Hepatocyte (in vitro differentiated cells): Measurements from ENCODE around the gene PLXNA3. TPM values are rescaled to one million over a fixed set of nuclear protein-coding genes. Genes with fewer than 3 reads are reported as not detected.

Experiments used
- DNase-seq: peaks from one replicate; pipeline ENCODE4 v3.0.0-alpha.2; 2016; ENCODE audit warnings: low spot score
- H2AFZ ChIP-seq: fragments of 200-600 bp; sonication (generic); 2 replicates; pipeline ENCODE4 v1.6.0; 2016; ENCODE audit warnings: antibody characterized with exemption, mild to moderate bottlenecking
- H3K27ac ChIP-seq: fragments of 200-600 bp; sonication (generic); 2 replicates; pipeline ENCODE4 v1.5.1; 2016; ENCODE audit warnings: mild to moderate bottlenecking
- H3K27me3 ChIP-seq: fragments of 200-600 bp; sonication (generic); 2 replicates; pipeline ENCODE4 v1.6.1; 2016
- H3K36me3 ChIP-seq: fragments of 200-600 bp; sonication (generic); replicated peaks from 2 replicates; pipeline ENCODE4 v1.5.1; 2016; ENCODE audit warnings: low read depth; ENCODE audit not compliant: insufficient read depth
- H3K4me1 ChIP-seq: fragments of 200-600 bp; sonication (generic); 2 replicates; pipeline ENCODE4 v1.5.1; 2016; ENCODE audit warnings: mild to moderate bottlenecking, moderate library complexity; ENCODE audit not compliant: insufficient read depth
- H3K4me2 ChIP-seq: fragments of 200-600 bp; sonication (generic); 2 replicates; pipeline ENCODE4 v1.6.0; 2016
- H3K4me3 ChIP-seq: fragments of 200-600 bp; sonication (generic); 2 replicates; pipeline ENCODE4 v1.5.1; 2016; ENCODE audit warnings: mild to moderate bottlenecking
- H3K79me2 ChIP-seq: fragments of 200-600 bp; sonication (generic); 2 replicates; pipeline ENCODE4 v1.6.0; 2017; ENCODE audit warnings: mild to moderate bottlenecking
- H3K9me2 ChIP-seq: fragments of 200-600 bp; sonication (generic); replicated peaks from 2 replicates; pipeline ENCODE4 v1.6.0; 2017; ENCODE audit warnings: mild to moderate bottlenecking; ENCODE audit not compliant: insufficient read depth
- H3K9me3 ChIP-seq: fragments of 200-600 bp; sonication (generic); 2 replicates; pipeline ENCODE4 v1.5.1; 2016; ENCODE audit warnings: low read depth, mild to moderate bottlenecking
- H4K20me1 ChIP-seq: fragments of 200-600 bp; sonication (generic); 2 replicates; pipeline ENCODE4 v1.6.0; 2016; ENCODE audit warnings: mild to moderate bottlenecking; ENCODE audit not compliant: insufficient read depth, poor library complexity, severe bottlenecking
- EZH2 ChIP-seq: fragments of 200-600 bp; sonication (generic); IDR thresholded peaks from 2 replicates; pipeline ENCODE4 v1.6.1; 2016; ENCODE audit warnings: antibody characterized with exemption, mild to moderate bottlenecking, borderline replicate concordance
- EZH2phosphoT487 ChIP-seq: fragments of 200-600 bp; sonication (generic); IDR thresholded peaks from one replicate; pipeline ENCODE4 v1.6.1; 2018; ENCODE audit warnings: antibody characterized with exemption, mild to moderate bottlenecking, low read depth, moderate library complexity; ENCODE audit not compliant: unreplicated experiment, severe bottlenecking
- WGBS: methylation state at CpG from one replicate; pipeline ENCODE4 v1.1.6; 2016; ENCODE audit warnings: low lambda C conversion rate; ENCODE audit errors: missing lambda C conversion rate; 5-methylcytosine and 5-hydroxymethylcytosine counted together
- polyA plus RNA-seq: library from polyadenylated mRNA; unstranded; fragments of >200 nt; fragmentation: Nextera tagmentation; extraction: Ambion mirVana; gene quantifications from 2 replicates; pipeline ENCODE4 v1.2.1, GENCODE V29; 2016
- total RNA-seq: library from RNA; depleted of rRNA; stranded (reverse); fragments of >200 nt; gene quantifications from 2 replicates; pipeline ENCODE4 v1.2.3, GENCODE V29; 2014
- TF ChIP-seq, protein P1 (sequence below): fragments of 200-600 bp; sonication (generic); IDR thresholded peaks from 2 replicates; pipeline ENCODE4 v1.5.1; 2016; ENCODE audit warnings: antibody characterized with exemption, mild to moderate bottlenecking; ENCODE audit not compliant: poor library complexity

The PLXNA3 gene
- total and polyA plus RNA-seq, 2 experiments from 2014 or later: 14.1 to 28.7 TPM

GRCh38 chrX:154507673-154508383 lies 49.7 kb downstream of the PLXNA3 start:
- H4K20me1 ChIP-seq: no peaks in the 10 kb centered on the region
- H3K79me2 ChIP-seq: no peaks in the 10 kb centered on the region
- H3K27ac ChIP-seq: no peak overlapping the region
- H3K9me3 ChIP-seq: no peaks in the 10 kb centered on the region
- no peaks in the 10 kb centered on the region for H3K4me1 ChIP-seq
- H3K9me2 ChIP-seq: no peaks in the 10 kb centered on the region
- no peaks in the 10 kb centered on the region for H3K27me3 ChIP-seq
- H3K4me2 ChIP-seq: no peak overlapping the region
- no peaks in the 10 kb centered on the region for H3K36me3 ChIP-seq
- 79% methylated on average over 13 of the region's 24 CpGs for WGBS
- no peak overlapping the region for H2AFZ ChIP-seq
- TF ChIP-seq, protein P1, sequence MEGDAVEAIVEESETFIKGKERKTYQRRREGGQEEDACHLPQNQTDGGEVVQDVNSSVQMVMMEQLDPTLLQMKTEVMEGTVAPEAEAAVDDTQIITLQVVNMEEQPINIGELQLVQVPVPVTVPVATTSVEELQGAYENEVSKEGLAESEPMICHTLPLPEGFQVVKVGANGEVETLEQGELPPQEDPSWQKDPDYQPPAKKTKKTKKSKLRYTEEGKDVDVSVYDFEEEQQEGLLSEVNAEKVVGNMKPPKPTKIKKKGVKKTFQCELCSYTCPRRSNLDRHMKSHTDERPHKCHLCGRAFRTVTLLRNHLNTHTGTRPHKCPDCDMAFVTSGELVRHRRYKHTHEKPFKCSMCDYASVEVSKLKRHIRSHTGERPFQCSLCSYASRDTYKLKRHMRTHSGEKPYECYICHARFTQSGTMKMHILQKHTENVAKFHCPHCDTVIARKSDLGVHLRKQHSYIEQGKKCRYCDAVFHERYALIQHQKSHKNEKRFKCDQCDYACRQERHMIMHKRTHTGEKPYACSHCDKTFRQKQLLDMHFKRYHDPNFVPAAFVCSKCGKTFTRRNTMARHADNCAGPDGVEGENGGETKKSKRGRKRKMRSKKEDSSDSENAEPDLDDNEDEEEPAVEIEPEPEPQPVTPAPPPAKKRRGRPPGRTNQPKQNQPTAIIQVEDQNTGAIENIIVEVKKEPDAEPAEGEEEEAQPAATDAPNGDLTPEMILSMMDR: no peak
- TF ChIP-seq EZH2phosphoT487 (no peak), EZH2 (no peak)
- H3K4me3 ChIP-seq: no peak overlapping the region
- no peak for DNase-seq

DNA sequence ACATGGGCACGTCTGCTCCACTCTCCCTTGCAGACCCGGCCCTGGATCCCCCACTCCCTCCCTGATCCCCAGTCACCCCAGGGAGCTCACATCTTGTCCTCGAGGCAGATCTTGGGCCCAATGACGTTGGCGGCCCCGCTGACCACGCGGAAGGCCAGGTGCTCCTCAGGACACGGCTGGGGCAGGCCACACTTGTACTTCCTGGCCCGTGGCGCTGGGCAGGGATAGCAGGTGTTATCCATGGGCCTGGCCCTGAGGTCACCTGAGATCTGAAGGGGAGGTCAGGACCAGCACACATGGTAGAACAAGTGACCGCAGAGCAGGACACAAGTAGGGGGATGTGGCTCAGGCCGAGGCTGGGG lies 50.3 kb downstream of the PLXNA3 start:
- Histone ChIP-seq H3K36me3 (no peaks in the 10 kb centered on the region), H3K4me3 (no peak overlapping the region), H3K79me2 (no peaks in the 10 kb centered on the region), H3K27ac (no peak overlapping the region), H3K9me2 (no peaks in the 10 kb centered on the region), H3K4me2 (no peak overlapping the region), H3K9me3 (no peaks in the 10 kb centered on the region), H4K20me1 (no peaks in the 10 kb centered on the region), H3K27me3 (no peaks in the 10 kb centered on the region), H3K4me1 (no peaks in the 10 kb centered on the region), H2AFZ (no peak overlapping the region)
- DNase-seq: no peak
- TF ChIP-seq EZH2phosphoT487: no peak
- TF ChIP-seq, protein P1: no peak
- TF ChIP-seq EZH2: no peak
- WGBS: 95% methylated on average over 13 of the region's 13 CpGs

- H3K27ac ChIP-seq: no peak overlapping the region
- H3K79me2 ChIP-seq: peaks cover 4% of the 10 kb centered on the region
- DNase-seq: no peak
- no peak overlapping the region for H3K4me2 ChIP-seq
- no peaks in the 10 kb centered on the region for H4K20me1 ChIP-seq
- WGBS: 83% methylated on average over 5 of the region's 5 CpGs
- TF ChIP-seq EZH2: no peak
- H3K36me3 ChIP-seq: no peaks in the 10 kb centered on the region
- no peak overlapping the region for H2AFZ ChIP-seq
- H3K27me3 ChIP-seq: no peaks in the 10 kb centered on the region
- H3K4me3 ChIP-seq: no peak overlapping the region
- H3K9me3 ChIP-seq: no peaks in the 10 kb centered on the region
- H3K4me1 ChIP-seq: no peaks in the 10 kb centered on the region
- H3K9me2 ChIP-seq: no peaks in the 10 kb centered on the region
These were observed 51.4 kb downstream of the PLXNA3 start for GRCh38 chrX:154509455-154509854.

GRCh38 chrX:154511761-154512160 lies 53.7 kb downstream of the PLXNA3 start:
- 89% methylated on average over 12 of the region's 12 CpGs for WGBS
- Histone ChIP-seq H2AFZ (no peak overlapping the region), H3K27ac (no peak overlapping the region), H3K9me2 (no peaks in the 10 kb centered on the region), H3K36me3 (no peaks in the 10 kb centered on the region), H3K9me3 (no peaks in the 10 kb centered on the region), H3K27me3 (no peaks in the 10 kb centered on the region), H3K79me2 (peaks cover 6% of the 10 kb centered on the region), H3K4me1 (no peaks in the 10 kb centered on the region), H3K4me3 (no peak overlapping the region), H3K4me2 (no peak overlapping the region), H4K20me1 (no peaks in the 10 kb centered on the region)
- no peak for DNase-seq
- no peak for TF ChIP-seq EZH2phosphoT487
- TF ChIP-seq EZH2: no peak
- TF ChIP-seq, protein P1: no peak
